Gastrocnemius medialis (tissue), 4 donors: Measurements from ENCODE around the gene CDK14.

ENCODE experiments used
- CTCF ChIP-seq, 5 experiments: fragments of 450-650 bp in 3 of 5; fragments of 200-600 bp in 2 of 5; sonication (generic) in 2 of 5; IDR thresholded peaks in 4 of 5; conservative IDR thresholded peaks in 1 of 5; 1 replicate in 4 of 5; 2 replicates in 1 of 5; pipeline ENCODE4 v1.5.1; 2016 to 2019; ENCODE audit warnings: antibody characterized with exemption in 5 of 5, mild to moderate bottlenecking in 3 of 5, moderate library complexity in 3 of 5
- POLR2A ChIP-seq, 2 donors: fragments of 450-650 bp; IDR thresholded peaks; one replicate each; pipeline ENCODE4 v1.6.1; 2017; ENCODE audit warnings: antibody characterized with exemption in 2 of 2, mild to moderate bottlenecking in 2 of 2, moderate library complexity in 2 of 2

GRCh38 chr7:90648107-90648506, 52.0 kb downstream of the CDK14 start:
- TF ChIP-seq CTCF (IDR thresholded peaks at IDR 0.05 in 4 of 5, conservative IDR thresholded peaks at IDR 0.05 in 1 of 5) (no peak), POLR2A (IDR thresholded peaks at IDR 0.05) (no peak)
